Activated T-helper 1 cell treated with anti-CD3 and anti-CD28 coated beads, Interleukin-2, amount 50 U/mL, for 16 hours (primary cell): ENCODE data around the gene BUB3.
A peak's percentile ranks its signal among the peaks of the same experiment; 100 is the strongest.

Source experiments
- DNase-seq, 2 donors: peaks; one replicate each; pipeline ENCODE4 v3.0.0-alpha.2; 2020; ENCODE audit warnings: low read depth in 1 of 2, low spot score in 1 of 2

The BUB3 gene, protein sequence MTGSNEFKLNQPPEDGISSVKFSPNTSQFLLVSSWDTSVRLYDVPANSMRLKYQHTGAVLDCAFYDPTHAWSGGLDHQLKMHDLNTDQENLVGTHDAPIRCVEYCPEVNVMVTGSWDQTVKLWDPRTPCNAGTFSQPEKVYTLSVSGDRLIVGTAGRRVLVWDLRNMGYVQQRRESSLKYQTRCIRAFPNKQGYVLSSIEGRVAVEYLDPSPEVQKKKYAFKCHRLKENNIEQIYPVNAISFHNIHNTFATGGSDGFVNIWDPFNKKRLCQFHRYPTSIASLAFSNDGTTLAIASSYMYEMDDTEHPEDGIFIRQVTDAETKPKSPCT

DNA sequence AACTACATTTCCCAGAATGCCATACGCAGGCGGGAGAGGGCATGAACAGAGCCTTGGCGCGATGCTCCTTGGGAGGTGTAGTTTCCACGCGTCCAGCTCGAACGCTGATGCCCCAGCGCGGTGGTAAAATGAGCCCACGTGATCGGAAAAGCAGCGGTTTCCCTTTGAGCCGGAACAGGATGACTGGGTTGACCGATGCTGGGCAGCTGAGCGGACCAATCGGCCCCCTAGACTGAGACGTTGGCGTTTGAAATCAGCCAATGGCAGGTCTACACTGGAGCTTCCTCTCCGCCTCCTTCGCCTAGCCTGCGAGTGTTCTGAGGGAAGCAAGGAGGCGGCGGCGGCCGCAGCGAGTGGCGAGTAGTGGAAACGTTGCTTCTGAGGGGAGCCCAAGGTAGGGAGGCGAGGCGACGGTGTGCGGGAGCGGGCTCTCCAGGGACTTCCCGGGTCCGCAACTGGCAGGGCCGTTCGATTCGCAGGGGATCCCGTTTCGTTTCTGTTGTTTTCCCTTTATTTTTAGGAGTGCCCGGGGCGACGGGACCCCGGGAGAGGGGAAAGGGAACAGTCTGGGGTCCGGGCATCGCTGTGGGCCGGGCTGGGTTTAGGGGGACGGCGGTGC, at the start of gene BUB3:
BUB3 (plus strand) TSS at position 311 of the 619 bp plus-strand sequence. CDS start 516 bp downstream, outside the sequence.
- peak; percentile 82 to 90 for DNase-seq

DNA sequence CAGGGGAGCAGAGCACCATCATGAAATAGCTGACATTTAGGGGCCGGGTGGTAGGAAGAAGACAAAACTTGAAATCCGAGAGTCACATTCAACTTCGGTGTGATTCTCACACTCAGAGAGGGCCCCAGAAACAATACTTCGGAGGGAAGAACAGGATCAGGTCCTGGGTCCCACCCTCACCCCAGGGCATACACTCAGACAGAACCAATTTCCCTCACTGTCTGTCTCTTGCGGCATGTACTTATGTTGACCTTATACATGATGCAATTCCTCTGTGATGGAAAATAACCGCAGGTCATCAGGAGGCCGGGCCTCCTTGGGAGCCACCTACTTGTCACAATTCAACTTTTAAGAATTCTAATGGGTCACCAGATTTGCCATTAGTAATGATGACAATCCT, 44.7 kb upstream of the BUB3 start:
- DNase-seq, result no peak

DNA sequence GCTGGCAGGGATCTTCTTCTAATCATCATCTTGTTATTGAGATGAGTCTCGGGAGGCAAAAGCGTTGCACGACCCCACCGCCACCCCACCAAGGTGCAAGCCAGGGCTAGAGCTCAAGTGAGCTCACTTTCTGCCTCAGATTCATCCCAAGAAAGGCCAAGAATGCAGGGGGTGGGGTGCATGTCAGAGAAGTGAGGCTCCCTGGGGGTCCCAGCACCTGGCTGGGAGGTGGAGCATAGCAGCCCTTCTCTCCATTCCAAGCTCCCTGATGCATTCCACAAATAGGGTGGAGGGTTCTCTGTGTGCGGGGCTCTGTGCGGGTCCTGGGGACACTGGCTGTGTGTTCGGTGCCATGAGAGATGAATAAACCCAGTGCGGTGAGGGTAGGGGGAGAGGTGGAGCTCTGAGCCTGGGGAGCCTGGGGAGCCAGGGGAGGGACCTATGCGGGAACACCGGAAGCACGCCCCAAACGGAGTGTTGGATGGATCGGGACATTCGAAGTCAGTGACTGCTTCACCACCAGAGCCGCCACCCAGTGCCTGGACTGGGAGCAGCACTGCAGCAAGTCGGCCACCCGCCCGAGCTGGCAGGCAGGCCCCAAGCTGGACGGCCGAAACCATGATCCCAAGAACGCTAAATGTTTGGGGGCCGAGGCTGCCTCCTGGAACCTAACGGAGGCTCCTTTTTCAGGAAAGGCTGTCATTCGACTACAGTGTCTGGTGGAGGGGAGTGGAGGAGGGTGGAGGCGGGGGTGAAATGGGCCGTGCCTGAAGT, 36.4 kb upstream of the BUB3 start:
- no peak for DNase-seq

DNA sequence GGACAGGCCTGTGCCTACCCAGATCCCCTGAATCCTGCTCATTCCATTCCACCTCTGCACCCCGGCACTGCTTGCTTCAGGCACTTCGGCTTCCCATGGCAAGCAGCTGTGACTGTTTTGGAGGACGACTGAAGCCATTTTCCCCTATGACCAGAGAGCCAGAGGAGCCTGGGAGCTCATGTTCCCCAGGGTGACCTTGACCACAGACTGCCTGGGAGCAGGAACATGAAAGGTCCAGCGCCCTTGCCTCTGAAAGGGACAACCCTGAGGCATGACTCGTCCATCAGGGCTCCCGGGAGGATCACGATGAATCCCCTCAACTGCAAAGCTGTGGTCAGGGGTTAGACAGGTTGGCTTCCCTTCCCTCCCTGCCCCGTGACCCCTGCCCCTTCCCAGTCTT, 35.1 kb upstream of the BUB3 start:
- DNase-seq, result no peak

DNA sequence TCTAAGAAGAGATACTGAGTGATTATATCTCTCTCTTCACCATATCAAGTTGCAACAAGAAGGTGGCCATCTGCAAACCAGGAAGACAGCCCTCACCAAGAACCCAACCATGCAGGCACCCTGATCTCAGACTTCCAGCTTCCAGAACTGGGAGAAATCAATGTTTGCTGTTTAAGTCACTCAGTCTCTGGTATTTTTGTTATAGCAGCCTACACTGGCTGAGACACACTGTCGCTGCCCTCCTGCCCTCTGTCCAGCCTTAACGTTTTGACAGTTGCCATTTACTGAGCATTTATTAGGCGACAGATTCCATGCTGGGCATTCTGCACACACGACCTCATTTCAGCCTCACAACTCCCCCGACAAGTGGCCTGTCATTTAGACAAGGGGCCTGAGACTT, 28.0 kb upstream of the BUB3 start:
- no peak for DNase-seq

DNA sequence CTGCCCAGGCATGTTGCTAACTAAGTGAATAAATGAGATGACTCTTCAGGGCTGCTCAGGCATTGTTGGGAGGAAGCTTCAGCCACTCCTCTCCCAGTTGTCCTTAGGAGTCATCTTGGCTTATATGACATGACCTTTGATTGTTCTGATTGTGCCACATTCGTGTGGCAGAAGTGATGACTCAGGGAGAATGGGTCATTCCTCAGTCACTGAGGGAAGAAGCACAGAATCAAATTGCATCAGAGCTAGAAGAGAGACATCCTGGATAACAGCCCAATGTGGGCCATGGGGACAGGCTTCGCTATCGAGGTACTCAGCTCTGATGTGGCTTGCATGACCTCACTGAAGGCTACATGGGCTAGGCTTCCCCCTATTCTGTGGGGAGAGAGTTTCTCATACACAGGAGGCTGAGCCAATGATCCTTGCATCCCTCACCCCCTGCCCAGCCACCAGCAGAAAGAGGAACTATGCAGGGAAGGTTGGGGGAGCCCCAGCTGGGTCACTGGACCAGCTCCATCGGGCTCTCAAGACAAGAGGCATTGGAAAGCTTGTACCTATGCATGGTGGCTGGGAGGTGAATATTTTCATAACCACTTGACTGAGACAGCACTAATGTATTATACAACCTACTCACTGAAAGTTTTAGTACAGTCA, 24.5 kb upstream of the BUB3 start:
- no peak for DNase-seq

DNA sequence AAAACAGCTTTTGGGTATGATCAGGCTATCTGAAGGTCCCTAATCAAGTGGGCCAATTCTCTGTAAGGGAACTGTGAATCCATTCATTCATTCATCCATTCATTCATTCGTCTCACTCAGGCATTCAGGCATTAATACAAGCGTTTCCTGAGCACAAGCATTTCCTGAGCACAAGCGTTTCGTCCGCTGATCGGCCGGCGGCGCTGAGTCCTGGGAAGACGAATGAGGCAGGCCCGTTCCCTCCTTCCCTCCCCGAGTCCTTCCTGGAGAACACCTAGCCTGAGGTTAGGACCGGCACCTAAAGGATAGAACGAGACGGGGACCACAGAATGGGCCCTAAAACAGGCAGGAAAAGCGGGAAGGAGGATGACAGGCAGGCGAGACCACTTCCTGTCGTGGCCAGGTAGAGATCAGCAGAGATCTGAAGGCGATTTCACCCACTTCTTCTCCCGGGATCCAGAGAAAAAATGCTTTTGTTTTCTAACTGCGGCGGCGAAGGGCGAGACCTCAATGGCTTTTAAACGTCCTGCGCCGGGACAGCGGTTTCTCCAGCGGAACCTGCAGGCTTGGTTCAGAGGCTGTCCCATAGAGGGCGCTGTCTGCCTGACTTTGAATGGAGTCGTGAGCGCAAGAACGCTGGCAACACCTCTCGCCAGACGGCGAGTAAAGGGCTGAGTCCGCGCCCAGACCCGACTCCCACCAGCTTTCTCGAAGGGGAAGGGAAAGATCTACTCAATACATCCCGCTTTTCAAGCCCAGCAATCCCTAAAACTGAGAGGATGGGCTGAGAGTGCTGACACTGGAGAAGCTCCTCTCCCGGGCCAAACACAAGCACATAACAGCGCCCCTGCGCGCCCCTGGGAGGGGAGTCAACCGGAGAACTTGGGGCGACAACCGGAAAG, 21.4 kb upstream of the BUB3 start:
- peak; percentile 74 to 83 for DNase-seq

DNA sequence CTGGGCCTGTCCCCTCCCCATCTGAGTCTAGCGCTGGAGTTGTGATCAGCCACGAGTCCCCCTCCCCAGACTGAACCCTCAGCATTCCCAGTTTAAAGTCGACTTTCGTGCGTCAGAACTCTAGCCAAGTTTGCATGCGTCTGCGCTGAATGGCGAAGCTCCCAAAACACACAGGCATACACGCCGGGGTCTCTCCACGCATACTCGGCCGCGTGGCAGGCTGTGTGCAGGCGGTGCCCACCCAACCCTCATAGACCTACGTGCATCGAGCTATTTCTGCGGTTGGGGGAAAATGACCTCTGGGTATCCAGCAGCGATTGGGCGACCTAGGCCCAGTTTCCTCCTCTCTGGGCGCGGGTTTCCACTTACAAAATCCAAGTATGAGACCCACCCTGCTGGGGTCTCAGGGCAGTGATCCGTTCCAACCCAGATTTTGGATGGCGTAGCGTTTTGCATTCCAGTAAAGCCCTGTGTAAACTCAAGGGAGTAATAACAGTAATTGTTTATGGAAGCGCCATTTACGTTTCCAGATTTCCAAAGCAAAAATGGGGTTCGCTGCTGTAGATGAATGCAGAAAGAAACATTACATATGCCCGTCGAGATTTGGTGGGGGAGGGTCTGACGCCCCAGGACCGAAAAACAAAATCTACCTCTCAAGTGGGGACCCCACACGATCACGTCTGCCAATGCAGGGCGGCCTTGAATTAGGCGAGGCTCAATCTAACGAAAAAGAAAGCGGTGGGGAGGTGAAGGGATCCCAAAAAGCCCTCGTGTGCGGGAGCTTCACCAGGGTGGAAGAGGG, 20.5 kb upstream of the BUB3 start:
- no peak for DNase-seq

DNA sequence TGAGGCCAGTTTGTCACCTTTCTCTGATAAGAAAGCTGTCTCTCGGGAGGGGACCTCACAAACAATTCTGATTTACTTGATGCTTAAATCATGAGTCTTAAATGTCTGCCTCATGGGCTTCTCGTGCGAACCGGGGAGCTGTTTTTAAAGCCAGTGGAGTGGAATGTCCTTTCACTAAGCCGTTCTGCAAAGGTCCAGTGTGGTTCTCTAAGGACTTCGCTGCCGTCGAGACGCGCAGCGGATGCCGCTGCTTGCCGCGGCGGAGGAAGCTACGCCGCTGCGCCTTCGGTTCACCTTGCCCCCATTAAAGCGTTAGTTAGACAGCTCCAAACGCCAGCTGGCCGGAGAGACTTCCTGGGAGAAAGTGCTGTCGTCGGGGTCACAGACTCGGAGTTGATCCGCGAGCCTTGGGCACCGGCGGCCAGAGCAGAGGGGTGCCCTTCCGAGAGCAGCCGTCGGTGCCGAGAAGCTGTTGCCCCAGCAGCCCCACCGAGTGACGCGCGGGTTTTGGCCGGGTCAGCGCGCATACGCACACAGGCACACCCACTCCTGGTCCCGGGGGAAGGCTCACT, 19.8 kb upstream of the BUB3 start:
- DNase-seq, result no peak

DNA sequence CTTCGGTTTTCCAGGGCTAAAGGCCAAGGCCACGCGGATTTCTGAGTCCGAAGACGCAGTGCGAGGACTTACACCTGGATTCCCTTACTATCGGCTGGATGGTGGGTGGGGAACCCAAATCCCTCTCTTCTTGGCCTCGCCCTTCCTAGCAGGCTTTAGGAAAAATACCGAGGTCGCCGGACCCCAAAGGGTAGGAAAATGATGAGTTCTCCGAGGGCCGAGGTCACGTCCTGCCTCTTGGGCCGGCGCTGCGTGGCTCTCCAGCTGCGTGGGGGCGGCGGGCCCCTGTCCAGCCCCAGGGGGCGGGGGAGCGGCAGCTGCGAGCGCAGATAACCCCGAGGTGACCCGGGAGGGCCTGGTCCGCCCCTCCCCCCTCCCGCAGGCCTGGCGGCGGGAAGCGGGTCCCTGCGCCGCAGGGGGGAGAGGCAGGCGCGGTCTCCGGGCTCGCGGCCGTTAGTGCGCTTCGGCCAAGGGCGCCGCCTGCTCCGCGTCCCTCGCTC, 19.2 kb upstream of the BUB3 start:
- DNase-seq, result no peak

DNA sequence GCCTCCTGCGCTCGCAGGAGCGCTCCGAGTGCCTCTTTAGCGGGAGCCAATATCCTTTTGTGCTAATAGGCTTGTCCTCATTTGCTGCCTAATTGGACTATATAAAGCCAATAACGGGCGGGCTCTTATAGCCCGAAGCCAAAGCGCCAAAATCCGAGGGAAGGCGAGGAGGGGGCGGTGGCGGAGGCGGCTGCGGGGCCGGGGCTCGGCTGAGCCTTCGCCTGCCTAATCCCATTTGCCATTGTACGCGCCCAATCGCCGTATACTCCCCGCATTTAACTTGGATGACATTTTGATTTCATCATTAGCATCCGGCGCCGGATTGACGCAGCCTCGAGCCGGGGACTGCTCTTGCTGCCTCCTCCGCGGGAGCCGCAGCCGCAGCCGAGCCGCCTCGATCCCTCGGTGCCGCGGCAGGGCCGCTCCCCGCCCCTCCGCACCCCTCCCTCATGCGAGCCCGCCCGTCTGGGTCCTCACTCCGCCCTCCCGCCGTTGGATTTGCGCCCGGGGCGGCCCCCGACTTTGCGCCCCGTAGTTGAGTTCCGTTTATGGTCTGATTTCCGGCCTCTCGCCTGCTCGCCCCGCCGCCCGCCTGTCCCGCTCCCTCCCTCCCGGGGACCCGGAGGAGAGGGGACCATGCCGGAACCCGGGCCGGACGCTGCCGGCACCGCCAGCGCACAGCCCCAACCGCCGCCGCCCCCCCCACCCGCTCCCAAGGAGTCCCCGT, 18.6 kb upstream of the BUB3 start, which contains the start of gene HMX3:
HMX3 (plus strand) TSS at position 556 of the 727 bp plus-strand sequence; CDS start at position 637, 81 bp downstream.
- no peak for DNase-seq

DNA sequence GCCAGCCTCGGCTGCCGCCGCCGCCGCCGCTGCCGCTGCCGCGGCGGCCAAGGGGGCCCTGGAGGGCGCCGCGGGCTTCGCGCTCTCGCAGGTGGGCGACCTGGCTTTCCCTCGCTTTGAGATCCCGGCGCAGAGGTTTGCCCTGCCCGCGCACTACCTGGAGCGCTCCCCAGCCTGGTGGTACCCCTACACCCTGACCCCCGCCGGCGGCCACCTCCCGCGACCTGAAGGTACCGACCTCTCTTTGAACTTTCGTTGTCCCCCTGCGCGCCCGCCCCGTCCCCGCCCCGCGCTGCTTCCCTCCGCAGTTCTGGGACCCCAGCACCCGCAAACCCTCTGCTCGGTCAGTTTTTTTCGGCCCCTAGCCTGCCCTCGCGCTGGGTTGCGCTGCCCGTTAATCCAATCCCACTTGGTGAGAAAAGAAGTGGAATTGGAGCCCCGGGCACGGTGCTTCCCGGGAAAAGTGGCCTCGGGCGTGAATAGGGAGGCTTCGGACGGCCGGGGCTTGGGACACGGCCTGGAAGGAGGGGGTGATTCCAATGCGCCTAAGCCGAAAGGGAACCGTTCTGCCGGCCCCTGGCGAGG, 17.9 kb upstream of the BUB3 start:
- DNase-seq, result no peak

DNA sequence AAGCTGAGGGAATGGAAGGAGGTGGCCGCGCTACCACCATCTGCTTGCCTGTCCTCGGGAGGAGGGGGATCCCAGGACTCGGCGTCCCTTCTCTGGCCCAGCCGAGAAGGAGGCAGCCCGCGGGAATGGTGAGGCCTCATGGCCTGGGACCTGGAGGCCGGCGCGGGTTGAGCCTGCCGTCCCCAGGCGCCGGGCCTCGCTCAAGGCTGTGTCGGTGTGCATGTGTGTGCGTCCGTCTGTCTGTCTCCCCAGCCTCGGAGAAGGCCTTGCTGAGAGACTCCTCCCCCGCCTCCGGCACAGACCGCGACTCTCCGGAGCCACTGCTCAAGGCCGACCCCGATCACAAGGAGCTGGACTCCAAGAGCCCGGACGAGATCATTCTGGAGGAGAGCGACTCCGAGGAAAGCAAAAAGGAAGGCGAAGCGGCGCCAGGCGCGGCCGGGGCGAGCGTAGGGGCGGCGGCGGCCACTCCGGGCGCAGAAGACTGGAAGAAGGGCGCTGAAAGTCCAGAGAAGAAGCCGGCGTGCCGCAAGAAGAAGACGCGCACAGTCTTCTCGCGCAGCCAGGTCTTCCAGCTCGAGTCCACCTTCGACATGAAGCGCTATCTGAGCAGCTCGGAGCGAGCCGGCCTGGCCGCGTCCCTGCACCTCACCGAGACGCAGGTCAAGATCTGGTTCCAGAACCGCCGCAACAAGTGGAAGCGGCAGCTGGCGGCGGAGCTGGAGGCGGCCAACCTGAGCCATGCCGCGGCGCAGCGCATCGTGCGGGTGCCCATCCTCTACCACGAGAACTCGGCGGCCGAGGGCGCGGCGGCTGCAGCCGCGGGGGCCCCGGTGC, 17.2 kb upstream of the BUB3 start:
- DNase-seq, result no peak

DNA sequence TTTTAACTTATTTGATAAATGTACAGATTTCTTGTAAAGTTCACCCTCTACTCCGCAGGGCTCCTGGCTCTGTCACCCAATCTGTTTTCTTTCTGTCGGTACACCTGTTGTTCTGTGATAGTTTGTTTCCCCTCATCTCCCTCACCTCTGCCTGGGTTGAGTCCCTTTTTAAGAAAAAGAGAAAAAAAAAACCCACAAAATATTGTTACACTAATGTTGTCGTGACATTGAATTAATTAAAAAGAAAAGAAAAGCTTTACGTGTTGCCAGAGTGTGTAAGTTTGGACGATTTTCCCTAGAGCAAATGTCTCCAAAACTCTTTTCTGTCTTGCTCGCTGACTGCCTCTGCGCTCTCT, 15.1 kb upstream of the BUB3 start:
- no peak for DNase-seq

DNA sequence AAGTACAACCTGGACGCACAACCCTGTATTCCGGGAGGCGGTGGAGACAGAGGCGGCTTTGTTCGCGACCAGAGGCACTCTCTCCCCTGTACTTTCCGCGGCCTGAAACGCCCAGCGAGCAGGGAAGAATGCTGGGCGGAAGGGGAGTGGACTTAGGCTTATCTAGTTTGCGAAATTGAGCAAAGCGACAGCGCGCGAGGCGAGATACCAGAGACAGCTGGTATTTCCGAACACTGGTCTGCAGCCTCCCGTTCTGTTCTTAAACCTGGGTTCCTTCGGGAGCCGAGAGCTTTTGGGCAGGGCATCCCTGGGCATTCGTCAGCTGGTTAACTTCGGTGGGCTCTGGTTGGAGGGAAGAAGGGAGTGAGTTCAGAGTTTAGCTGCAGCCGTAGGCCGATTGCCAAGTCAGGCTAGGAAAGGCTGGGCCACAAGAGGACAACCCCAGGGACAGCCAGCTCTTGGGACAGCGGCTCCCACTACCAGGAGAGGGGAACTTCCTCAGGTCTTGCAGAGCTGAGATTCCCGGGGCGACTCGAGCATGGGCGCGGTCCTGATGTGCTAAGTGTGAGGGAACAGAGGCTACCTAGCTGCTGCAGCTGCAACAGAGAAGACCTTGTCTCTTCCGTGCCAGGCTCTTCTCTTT, 14.6 kb upstream of the BUB3 start:
- no peak for DNase-seq

DNA sequence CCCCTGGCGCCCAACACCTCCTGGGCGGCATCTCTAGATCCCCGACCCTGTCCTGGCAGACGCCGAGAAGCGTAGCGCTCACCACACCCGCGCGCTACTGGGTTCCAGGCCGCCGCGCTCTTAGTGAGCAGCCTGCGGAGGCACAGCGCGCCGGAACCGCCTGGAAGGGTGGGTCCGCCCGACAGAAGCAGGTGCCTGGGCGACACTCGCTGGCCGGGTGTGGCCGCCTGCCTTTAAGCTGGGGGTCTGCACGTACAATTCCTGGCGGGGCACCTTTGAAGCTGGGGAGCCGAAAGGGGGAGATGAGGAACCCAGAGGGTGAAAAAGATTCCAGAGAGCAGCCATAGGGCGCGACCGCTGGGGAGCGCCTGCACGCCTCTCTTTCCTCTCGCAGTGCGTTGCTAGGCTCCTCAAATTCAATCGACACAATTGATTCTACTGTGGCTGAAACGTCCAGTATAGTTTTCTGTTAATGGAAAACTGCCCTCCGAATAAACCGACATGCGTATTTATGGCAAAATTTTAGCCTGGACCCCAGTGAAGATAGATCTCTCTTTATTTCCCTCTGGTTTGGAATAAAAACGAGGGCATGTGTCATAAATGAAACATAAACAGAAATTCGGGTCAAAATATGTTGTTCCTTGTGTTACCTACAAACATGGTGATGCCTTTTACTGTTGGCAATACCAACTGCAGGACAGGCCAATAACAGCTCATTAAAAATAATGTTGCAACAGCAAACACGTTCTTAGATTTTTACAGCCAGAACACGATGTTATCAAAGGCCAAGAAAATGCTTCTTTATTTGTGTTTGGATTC, 13.8 kb upstream of the BUB3 start:
- no peak for DNase-seq
